Esophagus muscularis mucosa (tissue), 3 donors: ENCODE measurements around the gene ZBTB7C.

Experiments
- EP300 ChIP-seq: sonication (generic); formaldehyde crosslinking; IDR thresholded peaks from one replicate; pipeline ENCODE4 v1.6.1; 2017; ENCODE audit warnings: antibody characterized with exemption
- TF ChIP-seq, protein P1 (sequence below), 3 experiments: fragments of 200-600 bp in 2 of 3; fragments of 450-650 bp in 1 of 3; sonication (generic) in 2 of 3; IDR thresholded peaks; one replicate each; pipeline ENCODE4 v1.5.1; 2017 to 2019; ENCODE audit warnings: antibody characterized with exemption in 3 of 3, mild to moderate bottlenecking in 2 of 3, moderate library complexity in 1 of 3

DNA sequence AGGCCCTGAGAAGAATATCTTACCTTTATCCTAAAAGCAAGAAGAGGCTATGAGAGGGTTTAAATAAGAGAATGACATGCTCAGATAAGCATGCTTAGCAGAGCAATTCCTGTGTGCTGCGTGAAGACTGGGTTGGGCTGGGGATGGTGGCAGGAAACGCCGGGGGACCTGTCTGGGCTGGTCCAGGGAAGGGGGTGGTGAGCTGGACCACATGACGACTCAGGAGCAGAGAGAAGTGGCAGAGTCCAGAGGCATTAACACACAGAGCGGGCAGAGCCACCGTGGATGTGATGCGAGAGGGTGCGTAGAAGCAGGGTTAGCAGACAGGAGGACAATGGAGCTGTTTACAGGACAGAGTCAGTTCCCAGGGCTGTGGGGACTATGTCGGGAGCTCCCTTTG is 84.5 kb downstream of the ZBTB7C start:
- TF ChIP-seq, protein P1, sequence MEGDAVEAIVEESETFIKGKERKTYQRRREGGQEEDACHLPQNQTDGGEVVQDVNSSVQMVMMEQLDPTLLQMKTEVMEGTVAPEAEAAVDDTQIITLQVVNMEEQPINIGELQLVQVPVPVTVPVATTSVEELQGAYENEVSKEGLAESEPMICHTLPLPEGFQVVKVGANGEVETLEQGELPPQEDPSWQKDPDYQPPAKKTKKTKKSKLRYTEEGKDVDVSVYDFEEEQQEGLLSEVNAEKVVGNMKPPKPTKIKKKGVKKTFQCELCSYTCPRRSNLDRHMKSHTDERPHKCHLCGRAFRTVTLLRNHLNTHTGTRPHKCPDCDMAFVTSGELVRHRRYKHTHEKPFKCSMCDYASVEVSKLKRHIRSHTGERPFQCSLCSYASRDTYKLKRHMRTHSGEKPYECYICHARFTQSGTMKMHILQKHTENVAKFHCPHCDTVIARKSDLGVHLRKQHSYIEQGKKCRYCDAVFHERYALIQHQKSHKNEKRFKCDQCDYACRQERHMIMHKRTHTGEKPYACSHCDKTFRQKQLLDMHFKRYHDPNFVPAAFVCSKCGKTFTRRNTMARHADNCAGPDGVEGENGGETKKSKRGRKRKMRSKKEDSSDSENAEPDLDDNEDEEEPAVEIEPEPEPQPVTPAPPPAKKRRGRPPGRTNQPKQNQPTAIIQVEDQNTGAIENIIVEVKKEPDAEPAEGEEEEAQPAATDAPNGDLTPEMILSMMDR (IDR thresholded peaks at IDR 0.05): no peak
- no peak for TF ChIP-seq EP300
